Stimulated activated CD8-positive, alpha-beta memory T cell treated with anti-CD3 and anti-CD28 coated beads, Interleukin-12 subunit alpha, Interleukin-12 subunit beta, amount 100 ng/mL, for 1 hour (primary cell): ENCODE data around the gene TNFRSF12A.

Experiments
- DNase-seq: peaks from one replicate; pipeline ENCODE4 v3.0.0-alpha.2; 2020; ENCODE audit warnings: low read depth

TNFRSF12A gene

GRCh38 chr16:3020247-3020603 is at the start of gene TNFRSF12A:
Gene TNFRSF12A, plus strand, starts transcription at chr16:3020368. Its CDS starts 30 bp downstream, at chr16:3020398.
- DNase-seq, result peak; percentile 50

GRCh38 chr16:2970563-2970962 is 49.6 kb upstream of the TNFRSF12A start:
- DNase-seq, result no peak

GRCh38 chr16:2971134-2971984 is 48.8 kb upstream of the TNFRSF12A start:
- DNase-seq, result no peak

- no peak for DNase-seq
Observed at GRCh38 chr16:2971985-2972784, 48.0 kb upstream of the TNFRSF12A start.

- DNase-seq, result no peak
Observed at GRCh38 chr16:2973093-2973492, 47.1 kb upstream of the TNFRSF12A start.

GRCh38 chr16:2973605-2974318 is 46.4 kb upstream of the TNFRSF12A start:
- no peak for DNase-seq

- DNase-seq, result no peak
Observed at GRCh38 chr16:2974319-2975056, 45.7 kb upstream of the TNFRSF12A start.

GRCh38 chr16:2975161-2975795 is 44.9 kb upstream of the TNFRSF12A start:
- DNase-seq, result no peak

- no peak for DNase-seq
Observed at GRCh38 chr16:2976201-2976600, 44.0 kb upstream of the TNFRSF12A start.

GRCh38 chr16:2976673-2977072 is 43.5 kb upstream of the TNFRSF12A start:
- no peak for DNase-seq

- DNase-seq, result no peak
Observed at GRCh38 chr16:2977440-2977839, 42.7 kb upstream of the TNFRSF12A start.

GRCh38 chr16:2979669-2980226 is 40.4 kb upstream of the TNFRSF12A start:
- DNase-seq, result no peak

GRCh38 chr16:2980227-2981176 is 39.7 kb upstream of the TNFRSF12A start, which contains the start of gene PKMYT1:
Gene PKMYT1, minus strand, starts transcription at chr16:2980446. Its CDS starts 789 bp downstream, at chr16:2979657.
- peak; percentile 86 for DNase-seq

- no peak for DNase-seq
Observed at GRCh38 chr16:2981177-2981898, 38.8 kb upstream of the TNFRSF12A start.

GRCh38 chr16:2981899-2982250 is 38.3 kb upstream of the TNFRSF12A start:
- no peak for DNase-seq

- no peak for DNase-seq
Observed at GRCh38 chr16:2982402-2982801, 37.8 kb upstream of the TNFRSF12A start.

- DNase-seq, result peak; percentile 37
Observed at GRCh38 chr16:2983706-2984136, 36.4 kb upstream of the TNFRSF12A start.

GRCh38 chr16:2985462-2985861 is 34.7 kb upstream of the TNFRSF12A start:
- no peak for DNase-seq

GRCh38 chr16:2985893-2986355 is 34.2 kb upstream of the TNFRSF12A start:
- DNase-seq, result no peak
